SK-N-SH (cell line): ENCODE data around the gene CPVL. TPM values are rescaled to one million over a fixed set of nuclear protein-coding genes. Genes with fewer than 3 reads are reported as not detected.

Experiments
- CTCF ChIA-PET: fragments of 300-600, 350-600 bp; formaldehyde crosslinking; extraction: SDS; loops from one replicate; lab custom pipeline; 2021; lab: Yijun Ruan, JAX
- POLR2A ChIA-PET: fragments of 350-600 bp; sonication (Branson Sonifier 250); formaldehyde crosslinking; extraction: SDS; loops from one replicate; lab custom pipeline; 2020; ENCODE audit warnings: antibody characterized with exemption, inconsistent platforms; lab: Yijun Ruan, JAX
- DNase-seq: peaks from one replicate; pipeline ENCODE4 v3.0.0; 2012
- H2AFZ ChIP-seq: fragments of 200-600 bp; sonication (generic); 2 replicates; pipeline ENCODE4 v1.8.1; 2016; ENCODE audit warnings: antibody characterized with exemption, mild to moderate bottlenecking, low read depth
- H3F3A ChIP-seq: fragments of 200-600 bp; sonication (generic); replicated peaks from 2 replicates; pipeline ENCODE3; 2016; ENCODE audit warnings: antibody characterized with exemption, mild to moderate bottlenecking; ENCODE audit not compliant: insufficient read depth
- H3K27ac ChIP-seq, 2 experiments: fragments of 200-500 bp in 1 of 2; fragments of 200-600 bp in 1 of 2; sonication (Bioruptor generic) in 1 of 2; sonication (generic), shearing (Covaris generic) in 1 of 2; 2 replicates each; pipeline versions ENCODE4 v1.5.1 to v1.6.1; 2014 to 2016; ENCODE audit warnings: low read depth in 2 of 2, inconsistent platforms in 1 of 2, low read length in 1 of 2, mild to moderate bottlenecking in 1 of 2, mixed read lengths in 1 of 2
- H3K27me3 ChIP-seq: fragments of 200-600 bp; sonication (generic), shearing (Covaris generic); 2 replicates; pipeline ENCODE4 v1.6.1; 2016; ENCODE audit warnings: mixed run types; ENCODE audit not compliant: insufficient read depth
- H3K36me3 ChIP-seq, 2 experiments: fragments of 200-500 bp in 1 of 2; fragments of 200-600 bp in 1 of 2; sonication (Bioruptor generic) in 1 of 2; sonication (generic) in 1 of 2; replicated peaks in 1 of 2; 2 replicates each; pipeline versions ENCODE3 to v1.5.1; 2014 to 2016; ENCODE audit warnings: low read length in 1 of 2, mild to moderate bottlenecking in 1 of 2; ENCODE audit not compliant: insufficient read depth in 2 of 2, control insufficient read depth in 1 of 2
- H3K4me1 ChIP-seq, 2 experiments: fragments of 200-500 bp in 1 of 2; fragments of 200-600 bp in 1 of 2; sonication (Bioruptor generic) in 1 of 2; sonication (generic), shearing (Covaris generic) in 1 of 2; 2 replicates each; pipeline versions ENCODE4 v1.5.1 to v1.6.1; 2014 to 2016; ENCODE audit warnings: low read depth in 1 of 2, low read length in 1 of 2, mixed run types in 1 of 2; ENCODE audit not compliant: insufficient read depth in 2 of 2, control insufficient read depth in 1 of 2
- H3K4me2 ChIP-seq: fragments of 200-600 bp; sonication (generic), shearing (Covaris generic); 2 replicates; pipeline ENCODE4 v1.6.1; 2017; ENCODE audit warnings: mixed run types
- H3K4me3 ChIP-seq, 2 experiments: fragments of 200-500 bp in 1 of 2; fragments of 200-600 bp in 1 of 2; sonication (Bioruptor generic) in 1 of 2; sonication (generic), shearing (Covaris generic) in 1 of 2; 2 replicates each; pipeline versions ENCODE4 v1.5.1 to v1.8.1; 2014 to 2016; ENCODE audit warnings: low read depth in 2 of 2, inconsistent platforms in 1 of 2, low read length in 1 of 2, mild to moderate bottlenecking in 1 of 2, mixed read lengths in 1 of 2, moderate library complexity in 1 of 2
- H3K79me2 ChIP-seq: fragments of 200-600 bp; sonication (generic); 2 replicates; pipeline ENCODE4 v1.8.1; 2017; ENCODE audit warnings: mild to moderate bottlenecking; ENCODE audit not compliant: insufficient read depth
- H3K9ac ChIP-seq: fragments of 200-600 bp; sonication (generic); 2 replicates; pipeline ENCODE4 v1.6.1; 2017; ENCODE audit warnings: mixed run types
- H3K9me2 ChIP-seq: fragments of 200-600 bp; sonication (generic); 2 replicates; pipeline ENCODE4 v1.6.1; 2017; ENCODE audit warnings: mixed run types
- H3K9me3 ChIP-seq: fragments of 200-600 bp; sonication (generic); 2 replicates; pipeline ENCODE4 v1.6.1; 2017; ENCODE audit warnings: mixed run types, mild to moderate bottlenecking, moderate library complexity
- H4K20me1 ChIP-seq: fragments of 200-600 bp; sonication (generic); 2 replicates; pipeline ENCODE4 v1.6.1; 2017; ENCODE audit warnings: mild to moderate bottlenecking, mixed run types; ENCODE audit not compliant: insufficient read depth
- ELF1 ChIP-seq: IDR thresholded peaks from 2 replicates; pipeline ENCODE4 v1.4.0; 2012
- EP300 ChIP-seq, 2 experiments: IDR thresholded peaks; 2 replicates each; pipeline versions ENCODE4 v1.4.0 to v1.6.1; 2012; ENCODE audit warnings: borderline replicate concordance in 1 of 2, low read depth in 1 of 2, low read length in 1 of 2
- EZH2phosphoT487 ChIP-seq: fragments of 200-600 bp; sonication (generic); IDR thresholded peaks from 2 replicates; pipeline ENCODE4 v1.6.1; 2017; ENCODE audit warnings: low read depth, mixed run types, mild to moderate bottlenecking, antibody characterized with exemption, moderate library complexity, borderline replicate concordance
- FOSL2 ChIP-seq: IDR thresholded peaks from 2 replicates; pipeline ENCODE4 v1.4.0; 2012; ENCODE audit warnings: low read depth, mild to moderate bottlenecking, moderate library complexity, borderline replicate concordance
- MXI1 ChIP-seq: IDR thresholded peaks from 2 replicates; pipeline ENCODE4 v1.6.1; 2012; ENCODE audit warnings: mild to moderate bottlenecking, low read depth, low read length, improper control_type of control experiment
- NRF1 ChIP-seq: IDR thresholded peaks from 2 replicates; pipeline ENCODE4 v1.6.1; 2012; ENCODE audit warnings: low read depth, mild to moderate bottlenecking, low read length
- SIN3A ChIP-seq: IDR thresholded peaks from 2 replicates; pipeline ENCODE4 v1.6.1; 2012; ENCODE audit warnings: low read depth, mild to moderate bottlenecking, low read length, moderate library complexity, borderline replicate concordance
- SMC3 ChIP-seq: IDR thresholded peaks from 2 replicates; pipeline ENCODE4 v1.6.1; 2012; ENCODE audit warnings: low read depth, low read length, improper control_type of control experiment
- YY1 ChIP-seq: IDR thresholded peaks from 2 replicates; pipeline ENCODE4 v1.4.0; 2012; ENCODE audit warnings: low read depth, mild to moderate bottlenecking
- WGBS: methylation state at CpG from one replicate; pipeline ENCODE4 v1.1.6; 2017; ENCODE audit warnings: low lambda C conversion rate; 5-methylcytosine and 5-hydroxymethylcytosine counted together
- polyA plus RNA-seq, 3 experiments: library from polyadenylated mRNA; depleted of rRNA; stranded (reverse); fragments of >200 nt; gene quantifications; 2 replicates each; pipeline ENCODE4 v1.2.3, GENCODE V29; 2012
- TF ChIP-seq, protein P1 (sequence below): IDR thresholded peaks from 2 replicates; pipeline ENCODE4 v1.4.0; 2012; ENCODE audit warnings: low read depth
- TF ChIP-seq, protein P2 (sequence below): fragments of 200-600 bp; sonication (generic); IDR thresholded peaks from 2 replicates; pipeline ENCODE4 v1.6.1; 2017; ENCODE audit warnings: antibody characterized with exemption, mild to moderate bottlenecking, moderate library complexity

Gene CPVL
- polyA plus RNA-seq, 1 of the 3 experiments (the other 2 are of a cell fraction): not detected

DNA sequence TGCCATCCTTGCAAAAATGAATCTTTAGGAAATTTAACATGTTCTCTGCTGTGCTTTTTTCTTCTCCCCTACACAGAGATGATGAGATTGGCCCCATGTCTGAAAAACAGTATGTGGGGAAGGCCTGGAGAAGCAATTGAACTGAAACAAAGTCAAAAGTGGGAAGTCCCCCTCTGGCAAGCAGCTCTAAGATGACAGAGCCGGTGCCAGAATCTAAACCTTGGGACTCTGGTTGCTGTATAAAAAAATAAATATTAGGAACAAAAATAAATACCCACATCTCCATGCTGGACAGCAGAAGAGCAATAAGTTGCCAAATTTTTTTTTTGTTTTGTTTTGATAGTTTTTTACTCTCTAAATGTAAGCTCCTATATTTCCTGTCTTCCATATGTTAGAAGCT, 136.4 kb downstream of the CPVL start:
- H3K27ac ChIP-seq: no peak overlapping the region
- CTCF ChIA-PET: interaction anchor here (0.9 to 3.3 kb wide), 3 partner anchors 53 to 83 kb away, joined by 3 to 12 read pairs (median 4); no protein-coding TSS in a partner anchor
- no peaks in the 10 kb centered on the region for H4K20me1 ChIP-seq
- no peaks in the 10 kb centered on the region for H3K4me1 ChIP-seq
- H3K4me3 ChIP-seq: no peak overlapping the region
- H3K79me2 ChIP-seq: no peaks in the 10 kb centered on the region
- no peak overlapping the region for H2AFZ ChIP-seq
- no peaks in the 10 kb centered on the region for H3K9me3 ChIP-seq
- no peak for DNase-seq
- H3F3A ChIP-seq: no peaks in the 10 kb centered on the region
- H3K9me2 ChIP-seq: no peaks in the 10 kb centered on the region
- POLR2A ChIA-PET: no interaction called here
- WGBS: 19% methylated on average over 1 of the region's 1 CpG
- H3K4me2 ChIP-seq: no peak overlapping the region
- no peaks in the 10 kb centered on the region for H3K36me3 ChIP-seq
- no peak overlapping the region for H3K9ac ChIP-seq
- TF ChIP-seq EZH2phosphoT487 (no peak), NRF1 (no peak), SIN3A (no peak), FOSL2 (no peak)
- TF ChIP-seq, protein P1, sequence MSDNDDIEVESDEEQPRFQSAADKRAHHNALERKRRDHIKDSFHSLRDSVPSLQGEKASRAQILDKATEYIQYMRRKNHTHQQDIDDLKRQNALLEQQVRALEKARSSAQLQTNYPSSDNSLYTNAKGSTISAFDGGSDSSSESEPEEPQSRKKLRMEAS: no peak
- TF ChIP-seq, protein P2, sequence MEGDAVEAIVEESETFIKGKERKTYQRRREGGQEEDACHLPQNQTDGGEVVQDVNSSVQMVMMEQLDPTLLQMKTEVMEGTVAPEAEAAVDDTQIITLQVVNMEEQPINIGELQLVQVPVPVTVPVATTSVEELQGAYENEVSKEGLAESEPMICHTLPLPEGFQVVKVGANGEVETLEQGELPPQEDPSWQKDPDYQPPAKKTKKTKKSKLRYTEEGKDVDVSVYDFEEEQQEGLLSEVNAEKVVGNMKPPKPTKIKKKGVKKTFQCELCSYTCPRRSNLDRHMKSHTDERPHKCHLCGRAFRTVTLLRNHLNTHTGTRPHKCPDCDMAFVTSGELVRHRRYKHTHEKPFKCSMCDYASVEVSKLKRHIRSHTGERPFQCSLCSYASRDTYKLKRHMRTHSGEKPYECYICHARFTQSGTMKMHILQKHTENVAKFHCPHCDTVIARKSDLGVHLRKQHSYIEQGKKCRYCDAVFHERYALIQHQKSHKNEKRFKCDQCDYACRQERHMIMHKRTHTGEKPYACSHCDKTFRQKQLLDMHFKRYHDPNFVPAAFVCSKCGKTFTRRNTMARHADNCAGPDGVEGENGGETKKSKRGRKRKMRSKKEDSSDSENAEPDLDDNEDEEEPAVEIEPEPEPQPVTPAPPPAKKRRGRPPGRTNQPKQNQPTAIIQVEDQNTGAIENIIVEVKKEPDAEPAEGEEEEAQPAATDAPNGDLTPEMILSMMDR: no peak
- no peaks in the 10 kb centered on the region for H3K27me3 ChIP-seq

- no peaks in the 10 kb centered on the region for H3K79me2 ChIP-seq
- no peak overlapping the region for H3K4me3 ChIP-seq
- 29% methylated on average over 2 of the region's 2 CpGs for WGBS
- H4K20me1 ChIP-seq: no peaks in the 10 kb centered on the region
- TF ChIP-seq, protein P1: no peak
- TF ChIP-seq SMC3 (no peak), ELF1 (no peak), MXI1 (no peak), YY1 (no peak), EP300 (IDR thresholded peaks at IDR 0.05; ENCODE audit: borderline replicate concordance in 1 of 2, low read depth in 1 of 2, low read length in 1 of 2) (no peak), SIN3A (no peak)
- TF ChIP-seq, all 33 proteins: peak for 0
- H3K27me3 ChIP-seq: no peaks in the 10 kb centered on the region
- DNase-seq: no peak
- H3K27ac ChIP-seq: no peak overlapping the region
- H3F3A ChIP-seq: no peaks in the 10 kb centered on the region
- H3K36me3 ChIP-seq: no peaks in the 10 kb centered on the region
- H3K4me1 ChIP-seq: no peaks in the 10 kb centered on the region
- no peaks in the 10 kb centered on the region for H3K9me2 ChIP-seq
- no peaks in the 10 kb centered on the region for H3K9me3 ChIP-seq
- ChIA-PET POLR2A (no interaction called here), CTCF (interaction anchor here (0.7 to 1.3 kb wide), 5 partner anchors 13 to 98 kb away, joined by 3 to 4 read pairs (median 3); no protein-coding TSS in a partner anchor)
- no peak overlapping the region for H2AFZ ChIP-seq
- no peak overlapping the region for H3K4me2 ChIP-seq
- no peak overlapping the region for H3K9ac ChIP-seq
Observed at GRCh38 chr7:29008590-29008989, 137.7 kb downstream of the CPVL start.
